ENCODE data around the gene HLA-DQA2. TPM values are rescaled to one million over a fixed set of nuclear protein-coding genes. Genes with fewer than 3 reads are reported as not detected.

Gene HLA-DQA2
- total RNA-seq, 1 experiment from 2014 or later, result not detected

DNA sequence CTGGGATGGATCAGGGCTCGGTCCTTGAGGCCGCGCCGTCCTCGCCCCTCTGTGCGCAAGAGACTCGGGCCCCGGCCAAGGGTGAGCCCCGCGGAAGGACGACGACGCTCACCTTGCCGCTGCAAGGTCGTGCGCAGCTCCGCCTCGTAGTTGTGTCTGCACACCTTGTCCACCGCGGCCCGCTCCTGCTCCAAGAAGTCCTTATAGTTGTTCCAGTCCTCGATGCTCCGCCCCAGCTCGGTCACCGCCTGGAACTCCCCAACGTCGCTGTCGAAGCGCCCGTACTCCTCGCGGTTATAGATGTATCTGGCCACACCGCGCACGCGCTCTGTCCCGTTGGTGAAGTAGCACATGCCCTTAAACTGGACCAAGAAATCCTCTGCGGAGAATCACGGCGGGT lies 20.4 kb downstream of the HLA-DQA2 start:
- Histone ChIP-seq H3K27me3 (ENCODE audit: insufficient read depth, low read length) (no peaks in the 10 kb centered on the region), H3K27ac (ENCODE audit: insufficient read length, low read depth, low read length) (no peak overlapping the region), H2AK5ac (ENCODE audit: insufficient read length, low read length) (no peak overlapping the region), H4K20me1 (ENCODE audit: control insufficient read depth, insufficient read depth, insufficient read length) (no peaks in the 10 kb centered on the region), H3K9me3 (ENCODE audit: control insufficient read depth, low read depth, low read length) (no peaks in the 10 kb centered on the region), H3K79me1 (ENCODE audit: insufficient read depth, low read depth, low read length, poor library complexity, severe bottlenecking) (no peaks in the 10 kb centered on the region), H4K5ac (ENCODE audit: insufficient read length, low read depth, low read length) (no peak overlapping the region), H3T11ph (ENCODE audit: low read length) (no peak overlapping the region), H3K9ac (ENCODE audit: extremely low read depth, insufficient read length, low read length) (no peak overlapping the region), H3K14ac (ENCODE audit: insufficient read depth, low read length) (no peak overlapping the region), H4K91ac (ENCODE audit: insufficient read length, low read depth, low read length) (no peak overlapping the region), H2BK15ac (ENCODE audit: low read depth, low read length) (no peak overlapping the region), H3K18ac (ENCODE audit: insufficient read length, low read depth, low read length) (no peak overlapping the region), H3K4me2 (ENCODE audit: insufficient read depth, insufficient read length, low read length) (no peak overlapping the region), H2BK12ac (ENCODE audit: insufficient read length, low read depth, low read length) (no peak overlapping the region), H2BK120ac (ENCODE audit: low read depth, low read length, poor library complexity, severe bottlenecking) (no peak overlapping the region), H2AFZ (ENCODE audit: low read length) (no peak overlapping the region), H3K56ac (ENCODE audit: insufficient read length, low read depth, low read length) (no peak overlapping the region), H2BK20ac (ENCODE audit: low read depth, low read length, poor library complexity, severe bottlenecking) (no peak overlapping the region), H2BK5ac (ENCODE audit: insufficient read length, low read length) (no peak overlapping the region), H3K23me2 (ENCODE audit: insufficient read length, low read depth, low read length, poor library complexity, severe bottlenecking) (no peaks in the 10 kb centered on the region), H4K8ac (replicated peaks; ENCODE audit: insufficient read length, low read depth, low read length) (no peak overlapping the region), H3K4me1 (ENCODE audit: insufficient read depth, low read length) (no peaks in the 10 kb centered on the region), H3K4ac (ENCODE audit: low read depth, low read length) (no peak overlapping the region), H3K23ac (ENCODE audit: insufficient read length, low read depth, low read length) (no peak overlapping the region), H3K79me2 (ENCODE audit: insufficient read depth, low read length) (no peaks in the 10 kb centered on the region)
- Mint-ChIP-seq H3K4me1 (peaks cover 12 to 15% of the 10 kb centered on the region in 2 experiments; a peak in 3 of 4 replicates), H3K4me3 (no peak overlapping the region; a peak in 1 of 5 replicates), H3K27me3 (ENCODE audit: low read depth) (peaks cover 7% of the 10 kb centered on the region), H3K36me3 (ENCODE audit: insufficient read depth in 1 of 3, low read depth in 3 of 3) (no peaks in the 10 kb centered on the region; a peak in 1 of 7 replicates), H3K9me3 (no peaks in the 10 kb centered on the region), H3K27ac (no peak overlapping the region)
- TF ChIP-seq, protein P1, sequence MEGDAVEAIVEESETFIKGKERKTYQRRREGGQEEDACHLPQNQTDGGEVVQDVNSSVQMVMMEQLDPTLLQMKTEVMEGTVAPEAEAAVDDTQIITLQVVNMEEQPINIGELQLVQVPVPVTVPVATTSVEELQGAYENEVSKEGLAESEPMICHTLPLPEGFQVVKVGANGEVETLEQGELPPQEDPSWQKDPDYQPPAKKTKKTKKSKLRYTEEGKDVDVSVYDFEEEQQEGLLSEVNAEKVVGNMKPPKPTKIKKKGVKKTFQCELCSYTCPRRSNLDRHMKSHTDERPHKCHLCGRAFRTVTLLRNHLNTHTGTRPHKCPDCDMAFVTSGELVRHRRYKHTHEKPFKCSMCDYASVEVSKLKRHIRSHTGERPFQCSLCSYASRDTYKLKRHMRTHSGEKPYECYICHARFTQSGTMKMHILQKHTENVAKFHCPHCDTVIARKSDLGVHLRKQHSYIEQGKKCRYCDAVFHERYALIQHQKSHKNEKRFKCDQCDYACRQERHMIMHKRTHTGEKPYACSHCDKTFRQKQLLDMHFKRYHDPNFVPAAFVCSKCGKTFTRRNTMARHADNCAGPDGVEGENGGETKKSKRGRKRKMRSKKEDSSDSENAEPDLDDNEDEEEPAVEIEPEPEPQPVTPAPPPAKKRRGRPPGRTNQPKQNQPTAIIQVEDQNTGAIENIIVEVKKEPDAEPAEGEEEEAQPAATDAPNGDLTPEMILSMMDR (conservative IDR thresholded peaks at IDR 0.05), result no peak
- WGBS (ENCODE audit: extremely low coverage, insufficient read length, low lambda C conversion rate), result no CpG with 5 or more reads among the region's 40 CpGs
- DNase-seq, result no peak

Data from H9 (cell line).